Measurements from ENCODE around the gene LAMTOR5. TPM values are rescaled to one million over a fixed set of nuclear protein-coding genes. Genes with fewer than 3 reads are reported as not detected.

LAMTOR5 gene
- polyA plus RNA-seq, 1 of the 3 experiments (the other 2 are of a cell fraction), result 442 TPM

GRCh38 chr1:110424699-110425611, 17.5 kb upstream of the LAMTOR5 start:
- Histone ChIP-seq H2AFZ (ENCODE audit: low read depth) (no peak overlapping the region), H3K27me3 (ENCODE audit: insufficient read depth) (peaks cover 14% of the 10 kb centered on the region; the same call in 1 of the 2 replicates), H3K79me2 (ENCODE audit: insufficient read depth) (no peaks in the 10 kb centered on the region), H3K9ac (no peak overlapping the region), H3K9me3 (no peaks in the 10 kb centered on the region), H3K36me3 (replicated peaks in 1 of 2; ENCODE audit: control insufficient read depth in 1 of 2, insufficient read depth in 2 of 2, low read length in 1 of 2) (no peaks in the 10 kb centered on the region), H3K4me1 (ENCODE audit: control insufficient read depth in 1 of 2, insufficient read depth in 2 of 2, low read depth in 1 of 2, low read length in 1 of 2) (no peaks in the 10 kb centered on the region; a peak in 1 of 4 replicates), H3F3A (replicated peaks; ENCODE audit: insufficient read depth) (no peaks in the 10 kb centered on the region), H3K9me2 (no peaks in the 10 kb centered on the region), H3K4me2 (no peak overlapping the region), H3K27ac (ENCODE audit: low read depth in 2 of 2, low read length in 1 of 2) (no peak overlapping the region), H4K20me1 (ENCODE audit: insufficient read depth) (no peaks in the 10 kb centered on the region), H3K4me3 (ENCODE audit: low read depth in 2 of 2, low read length in 1 of 2) (no peak overlapping the region)
- 46% methylated on average over 9 of the region's 9 CpGs for WGBS (ENCODE audit: low lambda C conversion rate)
- DNase-seq, result no peak
- POLR2A ChIA-PET, result no interaction called here
- CTCF ChIA-PET, result interaction anchor here (0.9 to 8.2 kb wide), 4 partner anchors 9 to 36 kb away, joined by 5 to 41 read pairs (median 18); no protein-coding TSS in a partner anchor
- no peak for TF ChIP-seq RCOR1 (IDR thresholded peaks at IDR 0.05; ENCODE audit: low read length)
- no peak for TF ChIP-seq TAF1 (IDR thresholded peaks at IDR 0.05; ENCODE audit: borderline replicate concordance, low read depth, low read length)
- TF ChIP-seq NFIC (IDR thresholded peaks at IDR 0.05; ENCODE audit: borderline replicate concordance), result no peak
- no peak for TF ChIP-seq RFX5 (IDR thresholded peaks at IDR 0.05; ENCODE audit: low read length)
- TF ChIP-seq USF1 (IDR thresholded peaks at IDR 0.05; ENCODE audit: borderline replicate concordance, low read depth), result no peak
- TF ChIP-seq JUND (IDR thresholded peaks at IDR 0.05), result no peak
- no peak for TF ChIP-seq CHD2 (IDR thresholded peaks at IDR 0.05; ENCODE audit: low read length, partially characterized antibody)
- no peak for TF ChIP-seq MAX (IDR thresholded peaks at IDR 0.05; ENCODE audit: low read depth)
- TF ChIP-seq EZH2phosphoT487 (IDR thresholded peaks at IDR 0.05; ENCODE audit: borderline replicate concordance, low read depth), result no peak
- no peak for TF ChIP-seq NRF1 (IDR thresholded peaks at IDR 0.05; ENCODE audit: low read depth, low read length)
- no peak for TF ChIP-seq REST (IDR thresholded peaks at IDR 0.05; ENCODE audit: low read depth, low read length)
- no peak for TF ChIP-seq SIN3A (IDR thresholded peaks at IDR 0.05; ENCODE audit: borderline replicate concordance, low read depth, low read length)
- no peak for TF ChIP-seq FOXM1 (IDR thresholded peaks at IDR 0.05; ENCODE audit: low read depth)
